KOPT-K1 (cell line): Measurements from ENCODE around the gene ZNF23.

ENCODE experiments used
- H3K27ac ChIP-seq: fragments of 200-600 bp; sonication (generic); 2 replicates; pipeline ENCODE4 v1.5.1; 2016; ENCODE audit warnings: antibody characterized with exemption, mild to moderate bottlenecking, low read depth, low read length; ENCODE audit not compliant: poor library complexity, severe bottlenecking
- H3K36me3 ChIP-seq: fragments of 200-600 bp; sonication (generic); 2 replicates; pipeline ENCODE4 v1.5.1; 2017; ENCODE audit warnings: antibody characterized with exemption, mild to moderate bottlenecking, low read length, moderate library complexity; ENCODE audit not compliant: insufficient read depth
- H3K9me3 ChIP-seq: fragments of 200-600 bp; sonication (generic); 2 replicates; pipeline ENCODE4 v1.5.1; 2017; ENCODE audit warnings: antibody characterized with exemption, low read length, mild to moderate bottlenecking; ENCODE audit not compliant: insufficient read depth, poor library complexity, severe bottlenecking

The ZNF23 gene

GRCh38 chr16:71402007-71402406 is 60.0 kb downstream of the ZNF23 start:
- no peaks in the 10 kb centered on the region for H3K36me3 ChIP-seq
- H3K27ac ChIP-seq = no peak overlapping the region
- H3K9me3 ChIP-seq = peaks cover 8% of the 10 kb centered on the region

GRCh38 chr16:71399801-71400563 is 62.1 kb downstream of the ZNF23 start:
- Histone ChIP-seq H3K9me3 (peaks cover 8% of the 10 kb centered on the region), H3K36me3 (no peaks in the 10 kb centered on the region), H3K27ac (no peak overlapping the region)
